CD4-positive, alpha-beta T cell (primary cell): ENCODE results near the gene PADI1. TPM values are rescaled to one million over a fixed set of nuclear protein-coding genes. Genes with fewer than 3 reads are reported as not detected.

ENCODE experiments used
- ATAC-seq: fragments of 200-7000 bp; cut with Tn5 transposase; one replicate; pipeline ENCODE4 v1.10.0; 2022; ENCODE audit warnings: mild to moderate bottlenecking; ENCODE audit not compliant: poor library complexity
- CTCF ChIA-PET: fragments of 350-600 bp; sonication (Branson Sonifier 250); formaldehyde crosslinking; loops from one replicate; lab custom pipeline; 2021; ENCODE audit warnings: antibody characterized with exemption, inconsistent platforms; lab: Charles Lee
- POLR2A ChIA-PET: fragments of 350-600 bp; sonication (Branson Sonifier 250); formaldehyde crosslinking; loops from one replicate; lab custom pipeline; 2021; ENCODE audit warnings: antibody characterized with exemption, inconsistent platforms; lab: Charles Lee
- DNase-seq, 14 experiments: peaks; one replicate each; pipeline ENCODE4 v3.0.0-alpha.2; 2013 to 2020; ENCODE audit warnings: mixed read lengths in 2 of 14
- H3K27ac ChIP-seq, 2 donors: one replicate each; pipeline versions ENCODE4 v1.5.1 to v1.7.0; 2013; ENCODE audit warnings: low read length in 2 of 2, low read depth in 1 of 2, mild to moderate bottlenecking in 1 of 2
- H3K27me3 ChIP-seq, 2 experiments: 1 replicate in 1 of 2; 2 replicates in 1 of 2; pipeline versions ENCODE4 v1.6.1 to v1.7.0; 2013; ENCODE audit warnings: low read length in 2 of 2, control low read depth in 1 of 2, mild to moderate bottlenecking in 1 of 2, moderate library complexity in 1 of 2; ENCODE audit not compliant: insufficient read depth in 2 of 2, control insufficient read depth in 1 of 2
- H3K36me3 ChIP-seq: one replicate; pipeline ENCODE4 v1.6.1; 2013; ENCODE audit warnings: low read length, control low read depth; ENCODE audit not compliant: insufficient read depth
- H3K4me1 ChIP-seq: one replicate; pipeline ENCODE4 v1.6.1; 2013; ENCODE audit warnings: low read length, control low read depth; ENCODE audit not compliant: insufficient read depth
- H3K4me3 ChIP-seq: one replicate; pipeline ENCODE4 v1.5.1; 2013; ENCODE audit warnings: mild to moderate bottlenecking, low read length, moderate library complexity
- H3K9me3 ChIP-seq, 2 experiments: 1 replicate in 1 of 2; 2 replicates in 1 of 2; pipeline versions ENCODE4 v1.6.1 to v1.7.0; 2013; ENCODE audit warnings: low read length in 2 of 2, mild to moderate bottlenecking in 2 of 2, control low read depth in 1 of 2, moderate library complexity in 1 of 2; ENCODE audit not compliant: control insufficient read depth in 1 of 2, insufficient read depth in 1 of 2
- H3K27ac Mint-ChIP-seq: one replicate; pipeline ENCODE4 v1.8.0; 2020; ENCODE audit warnings: mixed read lengths
- H3K27me3 Mint-ChIP-seq: one replicate; pipeline ENCODE4 v1.8.0; 2021; ENCODE audit warnings: mixed read lengths
- H3K36me3 Mint-ChIP-seq: one replicate; pipeline ENCODE4 v1.8.0; 2021; ENCODE audit warnings: low read depth, mixed read lengths
- H3K4me1 Mint-ChIP-seq: one replicate; pipeline ENCODE4 v1.8.0; 2021; ENCODE audit warnings: low read depth, mixed read lengths
- H3K4me3 Mint-ChIP-seq: one replicate; pipeline ENCODE4 v1.8.0; 2020; ENCODE audit warnings: mild to moderate bottlenecking, mixed read lengths
- H3K9me3 Mint-ChIP-seq: one replicate; pipeline ENCODE4 v1.8.0; 2020; ENCODE audit warnings: mixed read lengths
- intact Hi-C, 2 experiments: fragments of 100-400 bp; cut with DNase I in 1 of 2; cut with micrococcal nuclease in 1 of 2; formaldehyde crosslinking; loops; one replicate each; pipeline versions ENCODE4 v1.15.1 to v1.9.0; 2023 to 2025; cut with DNase I, micrococcal nuclease
- total RNA-seq, 174 experiments: library from RNA in 2 of 174; stranded (reverse) in 2 of 174; gene quantifications; one replicate each; pipeline ENCODE4 v1.2.3 and lab custom pipeline; 2021 to 2026
- TF ChIP-seq, protein P1 (sequence below): fragments of 200-600 bp; IDR thresholded peaks from one replicate; pipeline ENCODE4 v1.8.0; 2022; ENCODE audit warnings: antibody characterized with exemption, mild to moderate bottlenecking

PADI1 gene
- total RNA-seq, 2 experiments from 2014 or later = not detected

DNA sequence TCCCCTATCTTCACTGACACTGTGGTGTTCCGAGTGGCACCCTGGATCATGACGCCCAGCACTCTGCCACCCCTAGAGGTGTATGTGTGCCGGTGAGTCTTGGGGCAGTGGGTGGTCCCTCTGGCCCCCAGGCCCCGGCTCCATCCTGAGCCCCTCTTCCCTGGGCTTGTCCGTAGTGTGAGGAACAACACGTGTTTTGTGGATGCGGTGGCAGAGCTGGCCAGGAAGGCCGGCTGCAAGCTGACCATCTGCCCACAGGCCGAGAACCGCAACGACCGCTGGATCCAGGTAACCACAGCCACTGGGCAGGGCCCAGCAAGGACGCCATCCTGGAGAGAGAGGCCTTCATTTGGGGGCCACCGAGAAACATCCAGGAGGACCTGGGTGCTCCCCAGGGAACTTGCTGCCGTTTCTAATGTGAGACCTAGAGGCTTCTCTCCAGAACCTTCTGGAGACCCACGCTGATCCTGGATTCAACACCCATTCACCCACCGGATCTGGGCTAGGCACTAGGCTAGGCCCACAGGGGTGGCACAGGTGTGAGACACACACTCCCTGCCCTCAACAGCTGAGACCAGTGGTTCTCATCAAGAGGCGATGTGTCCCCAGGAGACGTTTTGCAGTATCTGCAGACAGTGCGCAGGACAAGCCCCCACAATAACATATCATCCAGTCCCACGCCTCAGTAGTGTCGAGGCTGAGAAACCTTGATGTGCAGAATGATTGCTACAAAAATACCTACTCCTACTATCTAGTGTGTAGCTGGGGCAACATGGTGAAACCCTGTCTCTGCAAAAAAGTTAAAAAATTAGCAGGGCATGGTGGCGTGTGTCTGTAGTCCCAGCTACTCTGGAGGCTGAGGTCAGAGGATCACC lies 66.2 kb downstream of the PADI1 start:
- POLR2A ChIA-PET = no interaction called here

DNA sequence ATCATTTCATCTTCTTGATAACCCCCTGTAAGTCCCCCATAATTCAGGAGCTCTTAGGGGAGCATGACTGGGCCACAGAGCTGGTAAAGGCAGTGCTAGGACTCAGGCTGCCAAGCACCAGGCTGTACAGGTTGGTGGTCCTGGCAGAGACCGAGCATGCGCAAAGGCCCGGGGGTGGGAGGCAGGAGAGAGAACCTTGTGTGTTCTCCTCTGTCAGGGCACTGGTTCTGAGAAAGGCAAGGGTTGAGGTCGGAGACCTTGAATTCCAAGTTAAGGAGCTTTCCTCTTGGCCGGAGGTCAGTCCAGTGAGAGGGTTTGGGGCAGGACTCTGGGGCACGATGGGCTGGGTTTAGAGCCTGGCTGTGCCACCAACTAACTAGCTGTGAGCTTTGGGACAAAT lies 67.1 kb downstream of the PADI1 start:
- no peaks in the 10 kb centered on the region for H3K36me3 Mint-ChIP-seq
- Histone ChIP-seq H3K4me1 (no peaks in the 10 kb centered on the region), H3K27ac (no peak overlapping the region), H3K36me3 (no peaks in the 10 kb centered on the region), H3K9me3 (no peaks in the 10 kb centered on the region), H3K4me3 (no peak overlapping the region), H3K27me3 (no peaks in the 10 kb centered on the region)
- H3K27me3 Mint-ChIP-seq = peaks cover 8% of the 10 kb centered on the region
- H3K4me1 Mint-ChIP-seq = no peaks in the 10 kb centered on the region
- ChIA-PET POLR2A (no interaction called here), CTCF (no interaction called here)
- H3K4me3 Mint-ChIP-seq = no peak overlapping the region
- no peaks in the 10 kb centered on the region for H3K9me3 Mint-ChIP-seq
- H3K27ac Mint-ChIP-seq = no peak overlapping the region
- intact Hi-C loops = no loop called here
- TF ChIP-seq, protein P1, sequence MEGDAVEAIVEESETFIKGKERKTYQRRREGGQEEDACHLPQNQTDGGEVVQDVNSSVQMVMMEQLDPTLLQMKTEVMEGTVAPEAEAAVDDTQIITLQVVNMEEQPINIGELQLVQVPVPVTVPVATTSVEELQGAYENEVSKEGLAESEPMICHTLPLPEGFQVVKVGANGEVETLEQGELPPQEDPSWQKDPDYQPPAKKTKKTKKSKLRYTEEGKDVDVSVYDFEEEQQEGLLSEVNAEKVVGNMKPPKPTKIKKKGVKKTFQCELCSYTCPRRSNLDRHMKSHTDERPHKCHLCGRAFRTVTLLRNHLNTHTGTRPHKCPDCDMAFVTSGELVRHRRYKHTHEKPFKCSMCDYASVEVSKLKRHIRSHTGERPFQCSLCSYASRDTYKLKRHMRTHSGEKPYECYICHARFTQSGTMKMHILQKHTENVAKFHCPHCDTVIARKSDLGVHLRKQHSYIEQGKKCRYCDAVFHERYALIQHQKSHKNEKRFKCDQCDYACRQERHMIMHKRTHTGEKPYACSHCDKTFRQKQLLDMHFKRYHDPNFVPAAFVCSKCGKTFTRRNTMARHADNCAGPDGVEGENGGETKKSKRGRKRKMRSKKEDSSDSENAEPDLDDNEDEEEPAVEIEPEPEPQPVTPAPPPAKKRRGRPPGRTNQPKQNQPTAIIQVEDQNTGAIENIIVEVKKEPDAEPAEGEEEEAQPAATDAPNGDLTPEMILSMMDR = no peak
- ATAC-seq (no peak), DNase-seq (no peak)

More for the DNA sequence above, 66.2 kb downstream of the PADI1 start:
- Histone ChIP-seq H3K4me3 (no peak overlapping the region), H3K4me1 (no peaks in the 10 kb centered on the region), H3K36me3 (no peaks in the 10 kb centered on the region), H3K27me3 (no peaks in the 10 kb centered on the region), H3K27ac (no peak overlapping the region), H3K9me3 (no peaks in the 10 kb centered on the region)
- Mint-ChIP-seq H3K4me3 (no peak overlapping the region), H3K27ac (no peak overlapping the region), H3K9me3 (no peaks in the 10 kb centered on the region), H3K27me3 (peaks cover 8% of the 10 kb centered on the region), H3K4me1 (no peaks in the 10 kb centered on the region), H3K36me3 (no peaks in the 10 kb centered on the region)
- intact Hi-C loops = no loop called here
- ATAC-seq (no peak), DNase-seq (no peak)
- CTCF ChIA-PET = no interaction called here
- TF ChIP-seq, protein P1 = no peak

DNA sequence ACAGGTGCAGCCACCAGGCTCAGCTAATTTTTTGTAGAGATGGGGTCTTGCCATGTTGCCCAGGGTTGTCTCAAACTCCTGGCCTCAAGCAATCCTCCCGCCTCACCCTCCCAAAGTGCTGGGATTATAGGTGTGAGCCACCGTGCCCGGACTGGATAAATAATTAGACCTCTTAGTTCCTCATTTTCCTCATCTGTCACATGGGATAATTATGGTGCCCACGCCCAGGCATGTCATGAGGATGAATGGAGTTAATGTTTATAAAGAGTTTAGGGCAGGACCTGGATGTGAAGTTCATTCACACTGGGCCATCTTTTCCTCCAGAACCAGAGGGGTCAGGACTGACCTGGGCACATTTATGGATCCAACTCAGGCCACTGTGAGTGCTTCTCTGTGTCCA lies 67.7 kb downstream of the PADI1 start:
- no peaks in the 10 kb centered on the region for H3K27me3 ChIP-seq
- no peaks in the 10 kb centered on the region for H3K4me1 ChIP-seq
- H3K4me3 ChIP-seq = no peak overlapping the region
- peaks cover 8% of the 10 kb centered on the region for H3K27me3 Mint-ChIP-seq
- no peak overlapping the region for H3K4me3 Mint-ChIP-seq
- H3K36me3 ChIP-seq = no peaks in the 10 kb centered on the region
- no peaks in the 10 kb centered on the region for H3K9me3 Mint-ChIP-seq
- no peak overlapping the region for H3K27ac ChIP-seq
- intact Hi-C loops = no loop called here
- CTCF ChIA-PET = no interaction called here
- no peak overlapping the region for H3K27ac Mint-ChIP-seq
- POLR2A ChIA-PET = no interaction called here
- H3K9me3 ChIP-seq = no peaks in the 10 kb centered on the region
- ATAC-seq (no peak), DNase-seq (no peak)
- no peaks in the 10 kb centered on the region for H3K36me3 Mint-ChIP-seq
- TF ChIP-seq, protein P1 = no peak
- no peaks in the 10 kb centered on the region for H3K4me1 Mint-ChIP-seq
